ENCODE measurements around the gene ATG9B. TPM values are rescaled to one million over a fixed set of nuclear protein-coding genes. Genes with fewer than 3 reads are reported as not detected.

ATG9B gene
- total and polyA plus RNA-seq, 9 of the 15 experiments (the other 6 are each of a cell fraction or from before 2014, with no cell fraction given) = 0.29 to 8.0 (median 2.1) TPM

GRCh38 chr7:150971242-150972022 is 52.9 kb downstream of the ATG9B start (continued):
- TF ChIP-seq CTCFL (IDR thresholded peaks at IDR 0.05; ENCODE audit: borderline replicate concordance, insufficient read depth, low read depth, low read length, poor library complexity, severe bottlenecking) = no peak
- no peak for TF ChIP-seq ZKSCAN3 (CRISPR knock-in tag; IDR thresholded peaks at IDR 0.05)
- no peak for TF ChIP-seq ZFP91 (CRISPR knock-in tag; IDR thresholded peaks at IDR 0.05)
- TF ChIP-seq ZBTB1 (CRISPR knock-in tag; IDR thresholded peaks at IDR 0.05; ENCODE audit: borderline replicate concordance, low read depth) = 0 out of 2 replicates have a peak, but pooled peaks have one; percentile 53
- 0 out of 2 replicates have a peak, but pooled peaks have one; percentile 38 for TF ChIP-seq ELF4 (CRISPR knock-in tag; IDR thresholded peaks at IDR 0.05)
- TF ChIP-seq MXD1 (CRISPR knock-in tag; IDR thresholded peaks at IDR 0.05; ENCODE audit: borderline replicate concordance, poor library complexity, severe bottlenecking) = no peak
- 0 out of 6 replicates have a peak, but pooled peaks of 1 of the 3 experiments have one; percentile 26 for TF ChIP-seq ZBTB11 (CRISPR knock-in tag; IDR thresholded peaks at IDR 0.05)
- TF ChIP-seq RBFOX2 (IDR thresholded peaks at IDR 0.05; ENCODE audit: low read depth, low read length) = 0 out of 2 replicates have a peak, but pooled peaks have one; percentile 33
- TF ChIP-seq RFX1 (IDR thresholded peaks at IDR 0.05) = peak; percentile 98
- no peak for TF ChIP-seq TAL1 (IDR thresholded peaks at IDR 0.05)
- no peak for TF ChIP-seq FOXM1 (IDR thresholded peaks at IDR 0.05; ENCODE audit: low read depth)
- 0 out of 2 replicates have a peak, but pooled peaks have one; percentile 8 for TF ChIP-seq FOXM1 (CRISPR knock-in tag; IDR thresholded peaks at IDR 0.05; ENCODE audit: low read depth)
- 0 out of 2 replicates have a peak, but pooled peaks have one; percentile 28 for TF ChIP-seq LCOR (CRISPR knock-in tag; IDR thresholded peaks at IDR 0.05)
- TF ChIP-seq BMI1 (IDR thresholded peaks at IDR 0.05; ENCODE audit: low read length) = peak; percentile 61; the same call in 1 of the 2 replicates
- 0 out of 4 replicates have a peak, but pooled peaks of 1 of the 2 experiments have one; percentile 38 for TF ChIP-seq UBTF (IDR thresholded peaks at IDR 0.05; ENCODE audit: borderline replicate concordance in 1 of 2, low read depth in 2 of 2, low read length in 2 of 2)
